Measurements from ENCODE around the gene MON2.

DNA sequence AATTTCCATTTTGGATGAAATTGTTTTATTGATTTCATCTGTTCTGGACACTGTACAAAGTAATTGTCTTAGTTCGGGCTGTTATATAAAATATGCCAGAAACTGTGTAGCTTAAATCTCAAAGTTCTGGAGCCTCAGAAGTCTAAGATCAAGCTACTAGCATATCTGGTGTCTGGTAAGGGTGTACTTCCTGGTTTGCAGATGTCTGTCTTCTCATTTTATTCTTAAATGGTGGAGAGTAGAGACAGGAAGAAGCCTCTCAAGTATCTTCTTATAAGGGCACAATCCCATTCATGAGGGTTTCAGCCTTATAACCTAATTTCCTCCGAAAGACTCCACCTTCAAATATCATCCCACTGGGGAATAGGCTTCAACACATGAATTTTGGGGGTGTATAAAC lies 51.3 kb downstream of the MON2 start:
- TF ChIP-seq, protein P1, sequence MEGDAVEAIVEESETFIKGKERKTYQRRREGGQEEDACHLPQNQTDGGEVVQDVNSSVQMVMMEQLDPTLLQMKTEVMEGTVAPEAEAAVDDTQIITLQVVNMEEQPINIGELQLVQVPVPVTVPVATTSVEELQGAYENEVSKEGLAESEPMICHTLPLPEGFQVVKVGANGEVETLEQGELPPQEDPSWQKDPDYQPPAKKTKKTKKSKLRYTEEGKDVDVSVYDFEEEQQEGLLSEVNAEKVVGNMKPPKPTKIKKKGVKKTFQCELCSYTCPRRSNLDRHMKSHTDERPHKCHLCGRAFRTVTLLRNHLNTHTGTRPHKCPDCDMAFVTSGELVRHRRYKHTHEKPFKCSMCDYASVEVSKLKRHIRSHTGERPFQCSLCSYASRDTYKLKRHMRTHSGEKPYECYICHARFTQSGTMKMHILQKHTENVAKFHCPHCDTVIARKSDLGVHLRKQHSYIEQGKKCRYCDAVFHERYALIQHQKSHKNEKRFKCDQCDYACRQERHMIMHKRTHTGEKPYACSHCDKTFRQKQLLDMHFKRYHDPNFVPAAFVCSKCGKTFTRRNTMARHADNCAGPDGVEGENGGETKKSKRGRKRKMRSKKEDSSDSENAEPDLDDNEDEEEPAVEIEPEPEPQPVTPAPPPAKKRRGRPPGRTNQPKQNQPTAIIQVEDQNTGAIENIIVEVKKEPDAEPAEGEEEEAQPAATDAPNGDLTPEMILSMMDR (IDR thresholded peaks at IDR 0.05; ENCODE audit: extremely low read depth in 1 of 2, insufficient read depth in 1 of 2, low read depth in 1 of 2, low read length in 2 of 2) = no peak
- no peak for TF ChIP-seq GATA2 (IDR thresholded peaks at IDR 0.05; ENCODE audit: insufficient read depth, insufficient read length, low read depth, low read length)

Data from endothelial cell of umbilical vein (primary cell).